ENCODE data around the gene ALAS1. TPM values are rescaled to one million over a fixed set of nuclear protein-coding genes. Genes with fewer than 3 reads are reported as not detected.
A peak's percentile ranks its signal among the peaks of the same experiment; 100 is the strongest.

The ALAS1 gene
- total RNA-seq, 2 donors from 2014 or later = 13.5 to 63.6 TPM

GRCh38 chr3:52196977-52197376 lies 983 bp upstream of the ALAS1 start:
- peaks cover 23% of the 10 kb centered on the region for H3K4me1 ChIP-seq

DNA sequence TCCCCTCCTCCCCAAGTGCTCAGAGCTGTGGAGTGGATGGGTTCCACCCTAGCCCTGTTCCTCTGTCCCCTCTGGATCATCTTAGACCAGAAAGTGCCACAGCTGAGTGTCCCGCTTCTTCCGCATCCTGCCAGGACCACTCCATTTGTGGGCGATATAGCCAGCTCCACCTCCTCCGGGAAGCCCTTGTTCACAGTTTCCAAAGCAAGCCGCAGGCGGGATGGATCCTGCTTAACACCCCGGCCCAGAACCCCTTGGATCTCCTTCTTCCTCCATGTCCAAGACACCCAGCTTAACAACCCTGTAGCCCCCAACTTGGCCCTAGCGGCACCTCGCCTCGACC lies 490 bp upstream of the ALAS1 start:
- DNase-seq = no peak
- 44 to 64% methylated on average over 7 to 10 of the region's 10 CpGs for WGBS, 2 donors
- H3K27ac ChIP-seq = peak overlapping the region; percentile 47 to 87 (median 70)
- peaks cover 23% of the 10 kb centered on the region for H3K4me1 ChIP-seq
- H3K36me3 ChIP-seq (replicated peaks in 1 of 2; ENCODE audit: insufficient read depth in 1 of 2, low read depth in 2 of 2) = peaks cover 0 to under 1% of the 10 kb centered on the region in 2 donors
- no peak for TF ChIP-seq CTCF (IDR thresholded peaks at IDR 0.05)
- no peak for TF ChIP-seq POLR2A (IDR thresholded peaks at IDR 0.05)
- H3K4me3 ChIP-seq = peak overlapping the region in 1 of 2 donors; percentile 84
- H3K9me3 ChIP-seq = no peaks in the 10 kb centered on the region
- no peak for ATAC-seq
- no peaks in the 10 kb centered on the region for H3K27me3 ChIP-seq
- intact Hi-C loops (cut with DNase I) = no loop called here

More at GRCh38 chr3:52196977-52197376, 983 bp upstream of the ALAS1 start:
- Histone ChIP-seq H3K27me3 (no peaks in the 10 kb centered on the region), H3K4me3 (no peak overlapping the region), H3K27ac (peak overlapping the region in 2 of 4 donors; percentile 47 to 77), H3K36me3 (replicated peaks in 1 of 2; ENCODE audit: insufficient read depth in 1 of 2, low read depth in 2 of 2) (no peaks in the 10 kb centered on the region), H3K9me3 (no peaks in the 10 kb centered on the region)
- WGBS, 2 donors = 53 to 74% methylated on average over 3 of the region's 3 CpGs
- ATAC-seq (no peak), DNase-seq (peak in 1 of 4 donors; percentile 42)
- TF ChIP-seq CTCF (IDR thresholded peaks at IDR 0.05) (no peak), POLR2A (IDR thresholded peaks at IDR 0.05) (no peak)
- intact Hi-C loops (cut with DNase I) = no loop called here

DNA sequence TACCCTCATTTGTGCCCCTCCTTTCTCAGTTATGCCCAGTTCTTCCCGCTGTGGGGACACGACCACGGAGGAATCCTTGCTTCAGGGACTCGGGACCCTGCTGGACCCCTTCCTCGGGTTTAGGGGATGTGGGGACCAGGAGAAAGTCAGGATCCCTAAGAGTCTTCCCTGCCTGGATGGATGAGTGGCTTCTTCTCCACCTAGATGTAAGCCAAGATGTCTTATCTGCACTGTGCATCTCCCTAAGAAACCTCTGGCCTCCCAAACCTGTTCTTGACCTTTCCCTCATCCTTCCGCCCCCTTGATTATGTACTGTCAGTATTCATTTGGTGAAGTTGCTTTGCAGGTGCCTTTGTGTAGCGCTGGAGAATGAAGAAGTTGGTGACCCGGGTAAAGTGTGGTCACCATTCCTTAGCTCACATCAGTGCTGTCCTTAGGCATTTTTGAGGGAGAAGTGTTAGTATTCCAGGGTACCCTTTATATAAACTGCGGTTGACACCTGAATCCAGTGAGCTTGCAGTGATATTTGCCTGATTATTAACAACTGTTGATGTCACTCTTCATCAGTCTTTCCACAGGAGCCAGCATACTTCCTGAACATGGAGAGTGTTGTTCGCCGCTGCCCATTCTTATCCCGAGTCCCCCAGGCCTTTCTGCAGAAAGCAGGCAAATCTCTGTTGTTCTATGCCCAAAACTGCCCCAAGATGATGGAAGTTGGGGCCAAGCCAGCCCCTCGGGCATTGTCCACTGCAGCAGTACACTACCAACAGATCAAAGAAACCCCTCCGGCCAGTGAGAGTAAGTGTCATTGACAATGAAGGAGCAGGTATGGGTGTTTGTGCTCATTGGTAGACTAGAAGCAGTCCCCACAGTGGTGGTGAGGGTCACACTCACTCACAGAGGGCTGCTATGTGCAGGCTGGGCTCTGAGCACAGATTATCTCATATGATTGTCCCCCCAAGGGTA lies 966 bp downstream of the ALAS1 start:
- ATAC-seq = no peak
- H3K9me3 ChIP-seq = no peaks in the 10 kb centered on the region
- no peak for DNase-seq
- WGBS, 2 donors = 40 to 47% methylated on average over 14 of the region's 14 CpGs
- peak overlapping the region; percentile 61 to 84 for H3K4me3 ChIP-seq
- intact Hi-C loops (cut with DNase I) = no loop called here
- peak overlapping the region in 3 of 4 donors; percentile 62 to 87 (median 77) for H3K27ac ChIP-seq
- H3K4me1 ChIP-seq = peaks cover 23% of the 10 kb centered on the region
- H3K27me3 ChIP-seq = no peaks in the 10 kb centered on the region
- no peak for TF ChIP-seq CTCF (IDR thresholded peaks at IDR 0.05)
- TF ChIP-seq POLR2A (IDR thresholded peaks at IDR 0.05) = no peak
- peaks cover 0 to 4% of the 10 kb centered on the region in 2 donors for H3K36me3 ChIP-seq (replicated peaks in 1 of 2; ENCODE audit: insufficient read depth in 1 of 2, low read depth in 2 of 2)

GRCh38 chr3:52200981-52201679 lies 3.2 kb downstream of the ALAS1 start:
- Histone ChIP-seq H3K27ac (no peak overlapping the region), H3K4me3 (no peak overlapping the region), H3K27me3 (no peaks in the 10 kb centered on the region), H3K4me1 (peaks cover 33% of the 10 kb centered on the region), H3K9me3 (no peaks in the 10 kb centered on the region), H3K36me3 (replicated peaks in 1 of 2; ENCODE audit: insufficient read depth in 1 of 2, low read depth in 2 of 2) (peaks cover 0 to 13% of the 10 kb centered on the region in 2 donors)
- ATAC-seq (no peak), DNase-seq (no peak)
- TF ChIP-seq CTCF (IDR thresholded peaks at IDR 0.05) (no peak), POLR2A (IDR thresholded peaks at IDR 0.05) (no peak)
- intact Hi-C loops (cut with DNase I) = no loop called here
- WGBS, 2 donors = 89 to 93% methylated on average over 5 of the region's 5 CpGs

All from body of pancreas (tissue), 4 donors.